Trophoblast cell (in vitro differentiated cells and primary cell): ENCODE measurements around the gene SLC16A2.

Experiments used
- DNase-seq, 2 donors: peaks; one replicate each; pipeline ENCODE4 v3.0.0-alpha.2; 2016
- H2AFZ ChIP-seq: 2 replicates; pipeline ENCODE4 v1.6.1; 2013; ENCODE audit warnings: low read length, moderate library complexity, mild to moderate bottlenecking; ENCODE audit not compliant: insufficient read depth, poor library complexity
- H2AK5ac ChIP-seq: 2 replicates; pipeline ENCODE4 v1.6.1; 2013; ENCODE audit warnings: mild to moderate bottlenecking, low read length
- H2BK120ac ChIP-seq: 2 replicates; pipeline ENCODE4 v1.6.1; 2013; ENCODE audit warnings: low read length, mild to moderate bottlenecking, moderate library complexity; ENCODE audit not compliant: insufficient read depth, poor library complexity
- H2BK12ac ChIP-seq: 2 replicates; pipeline ENCODE4 v1.6.1; 2013; ENCODE audit warnings: mild to moderate bottlenecking, low read length, moderate library complexity
- H2BK5ac ChIP-seq: 2 replicates; pipeline ENCODE4 v1.6.1; 2013; ENCODE audit warnings: low read length, low read depth, moderate library complexity, mild to moderate bottlenecking; ENCODE audit not compliant: poor library complexity
- H3K14ac ChIP-seq: 2 replicates; pipeline ENCODE4 v1.6.1; 2013; ENCODE audit warnings: mild to moderate bottlenecking, low read length
- H3K18ac ChIP-seq: 2 replicates; pipeline ENCODE4 v1.6.1; 2013; ENCODE audit warnings: mild to moderate bottlenecking, low read length
- H3K23ac ChIP-seq: 2 replicates; pipeline ENCODE4 v1.6.1; 2013; ENCODE audit warnings: low read length
- H3K27ac ChIP-seq: 2 replicates; pipeline ENCODE4 v1.5.1; 2013; ENCODE audit warnings: low read depth, mild to moderate bottlenecking, inconsistent platforms, low read length, moderate library complexity
- H3K27me3 ChIP-seq: 2 replicates; pipeline ENCODE4 v1.6.1; 2013; ENCODE audit warnings: inconsistent platforms, mild to moderate bottlenecking, low read length, moderate library complexity; ENCODE audit not compliant: insufficient read depth
- H3K36me3 ChIP-seq, 2 experiments: 1 replicate in 1 of 2; 2 replicates in 1 of 2; pipeline ENCODE4 v1.6.1; 2013; ENCODE audit warnings: low read length in 2 of 2, mild to moderate bottlenecking in 2 of 2, moderate library complexity in 1 of 2; ENCODE audit not compliant: insufficient read depth in 2 of 2, control insufficient read depth in 1 of 2
- H3K4ac ChIP-seq: 2 replicates; pipeline ENCODE4 v1.6.1; 2013; ENCODE audit warnings: low read depth, mild to moderate bottlenecking, low read length, moderate library complexity
- H3K4me1 ChIP-seq, 2 experiments: 1 replicate in 1 of 2; 2 replicates in 1 of 2; pipeline ENCODE4 v1.6.1; 2013; ENCODE audit warnings: low read length in 2 of 2, mild to moderate bottlenecking in 2 of 2, moderate library complexity in 1 of 2; ENCODE audit not compliant: insufficient read depth in 2 of 2, control insufficient read depth in 1 of 2
- H3K4me2 ChIP-seq: 2 replicates; pipeline ENCODE4 v1.6.1; 2013; ENCODE audit warnings: inconsistent platforms, mild to moderate bottlenecking, low read length, moderate library complexity
- H3K4me3 ChIP-seq: 2 replicates; pipeline ENCODE4 v1.5.1; 2013; ENCODE audit warnings: mild to moderate bottlenecking, low read depth, low read length, inconsistent platforms
- H3K79me1 ChIP-seq: one replicate; pipeline ENCODE4 v1.6.1; 2013; ENCODE audit warnings: low read length
- H3K79me2 ChIP-seq: 2 replicates; pipeline ENCODE4 v1.6.1; 2013; ENCODE audit warnings: low read length, mild to moderate bottlenecking; ENCODE audit not compliant: control insufficient read depth, insufficient read depth, poor library complexity
- H3K9ac ChIP-seq: 2 replicates; pipeline ENCODE4 v1.6.1; 2013; ENCODE audit warnings: mild to moderate bottlenecking, low read length
- H3K9me3 ChIP-seq: 2 replicates; pipeline ENCODE4 v1.6.1; 2013; ENCODE audit warnings: low read depth, mild to moderate bottlenecking, control low read depth, inconsistent platforms, low read length; ENCODE audit not compliant: insufficient read depth
- H4K12ac ChIP-seq: 2 replicates; pipeline ENCODE4 v1.6.1; 2013; ENCODE audit warnings: low read depth, mild to moderate bottlenecking, low read length, moderate library complexity
- H4K8ac ChIP-seq: 2 replicates; pipeline ENCODE4 v1.6.1; 2013; ENCODE audit warnings: low read depth, mild to moderate bottlenecking, low read length, moderate library complexity
- H4K91ac ChIP-seq: one replicate; pipeline ENCODE4 v1.6.1; 2013; ENCODE audit warnings: low read depth, mild to moderate bottlenecking, low read length, moderate library complexity
- WGBS: extraction: QIAGEN DNeasy Blood & Tissue Kit; methylation state at CpG from one replicate; pipeline ENCODE4 v1.1.7; 2013; ENCODE audit warnings: missing lambda C conversion rate; ENCODE audit not compliant: insufficient read length, insufficient coverage; ENCODE audit errors: extremely low coverage; 5-methylcytosine and 5-hydroxymethylcytosine counted together

Gene SLC16A2

GRCh38 chrX:74525116-74525515, 103.8 kb downstream of the SLC16A2 start:
- no peak overlapping the region for H3K14ac ChIP-seq
- no peaks in the 10 kb centered on the region for H3K79me1 ChIP-seq
- H3K4me3 ChIP-seq, result no peak overlapping the region
- no peak overlapping the region for H3K18ac ChIP-seq
- no peaks in the 10 kb centered on the region for H3K27me3 ChIP-seq
- H4K91ac ChIP-seq, result no peak overlapping the region
- no peak overlapping the region for H2BK5ac ChIP-seq
- H3K36me3 ChIP-seq, result no peaks in the 10 kb centered on the region
- no peak overlapping the region for H2BK12ac ChIP-seq
- H3K4me2 ChIP-seq, result no peak overlapping the region
- no peaks in the 10 kb centered on the region for H3K4me1 ChIP-seq
- H2AFZ ChIP-seq, result no peak overlapping the region
- no peak overlapping the region for H2AK5ac ChIP-seq
- no peak overlapping the region for H4K8ac ChIP-seq
- no peak overlapping the region for H3K9ac ChIP-seq
- DNase-seq, result no peak
- H2BK120ac ChIP-seq, result no peak overlapping the region
- H3K4ac ChIP-seq, result no peak overlapping the region
- H3K9me3 ChIP-seq, result no peaks in the 10 kb centered on the region
- no peak overlapping the region for H3K23ac ChIP-seq
- H3K27ac ChIP-seq, result no peak overlapping the region
- H4K12ac ChIP-seq, result no peak overlapping the region
- no peaks in the 10 kb centered on the region for H3K79me2 ChIP-seq

DNA sequence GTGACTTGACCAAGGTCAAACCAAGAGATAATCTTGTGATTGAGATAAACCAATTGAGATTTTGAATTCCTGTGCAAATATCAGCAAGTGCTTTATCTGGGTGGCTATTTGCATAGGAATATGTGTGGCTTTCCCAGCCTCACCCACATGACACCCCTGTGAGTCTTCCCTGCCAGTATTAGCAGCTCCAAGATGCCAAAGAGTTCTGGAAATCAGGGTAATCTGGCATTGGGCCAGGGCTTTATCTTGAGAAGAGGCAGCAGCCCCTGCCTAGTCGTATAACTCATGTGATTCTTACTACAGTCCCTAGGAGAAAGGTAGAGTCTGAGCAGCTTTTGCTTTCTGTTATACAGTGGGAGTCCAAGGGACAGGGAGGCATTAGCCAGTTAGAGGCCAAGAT, 105.5 kb downstream of the SLC16A2 start:
- H3K9me3 ChIP-seq, result no peaks in the 10 kb centered on the region
- no peak overlapping the region for H3K9ac ChIP-seq
- H3K14ac ChIP-seq, result no peak overlapping the region
- no peak overlapping the region for H2AK5ac ChIP-seq
- no peak overlapping the region for H3K23ac ChIP-seq
- no peaks in the 10 kb centered on the region for H3K36me3 ChIP-seq
- H3K4ac ChIP-seq, result no peak overlapping the region
- H2BK5ac ChIP-seq, result no peak overlapping the region
- no peak overlapping the region for H2AFZ ChIP-seq
- H3K79me2 ChIP-seq, result no peaks in the 10 kb centered on the region
- H4K91ac ChIP-seq, result no peak overlapping the region
- no peaks in the 10 kb centered on the region for H3K4me1 ChIP-seq
- no peak overlapping the region for H2BK120ac ChIP-seq
- no CpG with 5 or more reads among the region's 1 CpG for WGBS
- no peak overlapping the region for H3K18ac ChIP-seq
- H3K79me1 ChIP-seq, result no peaks in the 10 kb centered on the region
- DNase-seq, result no peak
- H3K4me2 ChIP-seq, result no peak overlapping the region
- H3K27ac ChIP-seq, result no peak overlapping the region
- no peak overlapping the region for H4K8ac ChIP-seq
- H3K4me3 ChIP-seq, result no peak overlapping the region
- H3K27me3 ChIP-seq, result no peaks in the 10 kb centered on the region
- no peak overlapping the region for H4K12ac ChIP-seq
- H2BK12ac ChIP-seq, result no peak overlapping the region

GRCh38 chrX:74527350-74527749, 106.1 kb downstream of the SLC16A2 start:
- Histone ChIP-seq H3K4me1 (no peaks in the 10 kb centered on the region), H4K91ac (no peak overlapping the region), H2BK120ac (no peak overlapping the region), H3K36me3 (no peaks in the 10 kb centered on the region), H2AFZ (no peak overlapping the region), H3K14ac (no peak overlapping the region), H3K9me3 (no peaks in the 10 kb centered on the region), H3K79me1 (no peaks in the 10 kb centered on the region), H3K27me3 (no peaks in the 10 kb centered on the region), H3K27ac (no peak overlapping the region), H3K4ac (no peak overlapping the region), H3K9ac (no peak overlapping the region), H4K12ac (no peak overlapping the region), H3K23ac (no peak overlapping the region), H2BK5ac (no peak overlapping the region), H3K4me2 (no peak overlapping the region), H2AK5ac (no peak overlapping the region), H3K79me2 (no peaks in the 10 kb centered on the region), H3K4me3 (no peak overlapping the region), H3K18ac (no peak overlapping the region), H2BK12ac (no peak overlapping the region), H4K8ac (no peak overlapping the region)
- no peak for DNase-seq
- WGBS, result no CpG with 5 or more reads among the region's 4 CpGs

DNA sequence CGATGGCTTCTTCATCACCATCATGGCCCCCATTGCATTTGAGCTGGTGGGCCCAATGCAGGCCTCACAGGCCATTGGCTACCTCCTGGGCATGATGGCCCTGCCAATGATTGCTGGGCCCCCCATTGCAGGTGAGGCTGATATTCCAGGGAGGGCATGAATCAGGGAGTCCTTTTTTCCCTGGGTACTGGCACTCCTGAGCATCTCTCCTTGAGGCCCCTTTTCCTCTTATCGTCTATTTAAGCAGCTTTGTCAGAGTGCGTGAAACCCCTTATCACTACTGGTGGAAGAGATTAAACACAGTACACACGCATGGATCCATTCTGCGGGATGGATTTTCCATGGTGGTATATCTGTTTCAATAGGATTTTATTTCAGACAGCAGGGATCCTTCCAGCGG, 108.0 kb downstream of the SLC16A2 start:
- no peak overlapping the region for H4K91ac ChIP-seq
- H3K79me2 ChIP-seq, result no peaks in the 10 kb centered on the region
- H3K18ac ChIP-seq, result no peak overlapping the region
- H4K12ac ChIP-seq, result no peak overlapping the region
- H2BK5ac ChIP-seq, result no peak overlapping the region
- no peak overlapping the region for H2AFZ ChIP-seq
- no CpG with 5 or more reads among the region's 6 CpGs for WGBS
- H3K9me3 ChIP-seq, result no peaks in the 10 kb centered on the region
- no peak overlapping the region for H3K4ac ChIP-seq
- no peak for DNase-seq
- no peak overlapping the region for H4K8ac ChIP-seq
- H3K4me2 ChIP-seq, result no peak overlapping the region
- H3K4me1 ChIP-seq, result no peaks in the 10 kb centered on the region
- H3K14ac ChIP-seq, result no peak overlapping the region
- H2AK5ac ChIP-seq, result no peak overlapping the region
- H3K79me1 ChIP-seq, result no peaks in the 10 kb centered on the region
- no peaks in the 10 kb centered on the region for H3K36me3 ChIP-seq
- no peak overlapping the region for H3K4me3 ChIP-seq
- H2BK12ac ChIP-seq, result no peak overlapping the region
- no peaks in the 10 kb centered on the region for H3K27me3 ChIP-seq
- no peak overlapping the region for H3K23ac ChIP-seq
- no peak overlapping the region for H2BK120ac ChIP-seq
- no peak overlapping the region for H3K9ac ChIP-seq
- H3K27ac ChIP-seq, result no peak overlapping the region

DNA sequence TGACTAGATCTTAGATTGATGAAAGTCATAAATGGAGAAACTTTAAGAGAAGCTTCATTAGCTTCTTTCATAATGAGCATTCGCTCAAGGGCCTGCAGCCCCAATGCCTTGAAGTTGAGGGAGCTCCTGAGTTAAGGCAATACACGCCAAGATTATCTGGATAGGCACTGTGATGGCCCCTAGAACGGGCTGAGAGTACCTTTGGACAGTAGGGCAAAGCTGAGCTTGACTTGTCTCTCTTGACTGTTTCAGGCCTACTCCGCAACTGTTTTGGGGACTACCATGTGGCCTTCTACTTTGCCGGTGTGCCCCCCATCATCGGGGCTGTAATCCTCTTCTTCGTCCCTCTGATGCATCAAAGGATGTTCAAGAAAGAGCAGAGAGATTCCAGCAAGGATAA, 109.8 kb downstream of the SLC16A2 start:
- no peak overlapping the region for H3K23ac ChIP-seq
- H3K36me3 ChIP-seq, result no peaks in the 10 kb centered on the region
- no peak overlapping the region for H4K91ac ChIP-seq
- H3K4ac ChIP-seq, result no peak overlapping the region
- H2BK5ac ChIP-seq, result no peak overlapping the region
- H3K9me3 ChIP-seq, result no peaks in the 10 kb centered on the region
- H3K79me2 ChIP-seq, result no peaks in the 10 kb centered on the region
- no peak overlapping the region for H3K14ac ChIP-seq
- no peak overlapping the region for H3K4me3 ChIP-seq
- no peaks in the 10 kb centered on the region for H3K4me1 ChIP-seq
- H2BK12ac ChIP-seq, result no peak overlapping the region
- no peak overlapping the region for H3K4me2 ChIP-seq
- no peak overlapping the region for H2BK120ac ChIP-seq
- no peak overlapping the region for H3K9ac ChIP-seq
- no CpG with 5 or more reads among the region's 7 CpGs for WGBS
- no peak for DNase-seq
- no peak overlapping the region for H2AFZ ChIP-seq
- H4K12ac ChIP-seq, result no peak overlapping the region
- H3K18ac ChIP-seq, result no peak overlapping the region
- H2AK5ac ChIP-seq, result no peak overlapping the region
- H4K8ac ChIP-seq, result no peak overlapping the region
- H3K27me3 ChIP-seq, result no peaks in the 10 kb centered on the region
- no peak overlapping the region for H3K27ac ChIP-seq
- H3K79me1 ChIP-seq, result no peaks in the 10 kb centered on the region
